SK-N-SH (cell line): Measurements from ENCODE around the gene GALNTL6. TPM values are rescaled to one million over a fixed set of nuclear protein-coding genes. Genes with fewer than 3 reads are reported as not detected.

ENCODE experiments used
- CTCF ChIA-PET: fragments of 300-600, 350-600 bp; formaldehyde crosslinking; extraction: SDS; loops from one replicate; lab custom pipeline; 2021; lab: Yijun Ruan, JAX
- POLR2A ChIA-PET: fragments of 350-600 bp; sonication (Branson Sonifier 250); formaldehyde crosslinking; extraction: SDS; loops from one replicate; lab custom pipeline; 2020; ENCODE audit warnings: antibody characterized with exemption, inconsistent platforms; lab: Yijun Ruan, JAX
- DNase-seq: peaks from one replicate; pipeline ENCODE4 v3.0.0; 2012
- H2AFZ ChIP-seq: fragments of 200-600 bp; sonication (generic); 2 replicates; pipeline ENCODE4 v1.8.1; 2016; ENCODE audit warnings: antibody characterized with exemption, mild to moderate bottlenecking, low read depth
- H3F3A ChIP-seq: fragments of 200-600 bp; sonication (generic); replicated peaks from 2 replicates; pipeline ENCODE3; 2016; ENCODE audit warnings: antibody characterized with exemption, mild to moderate bottlenecking; ENCODE audit not compliant: insufficient read depth
- H3K27ac ChIP-seq, 2 experiments: fragments of 200-500 bp in 1 of 2; fragments of 200-600 bp in 1 of 2; sonication (Bioruptor generic) in 1 of 2; sonication (generic), shearing (Covaris generic) in 1 of 2; 2 replicates each; pipeline versions ENCODE4 v1.5.1 to v1.6.1; 2014 to 2016; ENCODE audit warnings: low read depth in 2 of 2, inconsistent platforms in 1 of 2, low read length in 1 of 2, mild to moderate bottlenecking in 1 of 2, mixed read lengths in 1 of 2
- H3K27me3 ChIP-seq: fragments of 200-600 bp; sonication (generic), shearing (Covaris generic); 2 replicates; pipeline ENCODE4 v1.6.1; 2016; ENCODE audit warnings: mixed run types; ENCODE audit not compliant: insufficient read depth
- H3K36me3 ChIP-seq, 2 experiments: fragments of 200-500 bp in 1 of 2; fragments of 200-600 bp in 1 of 2; sonication (Bioruptor generic) in 1 of 2; sonication (generic) in 1 of 2; replicated peaks in 1 of 2; 2 replicates each; pipeline versions ENCODE3 to v1.5.1; 2014 to 2016; ENCODE audit warnings: low read length in 1 of 2, mild to moderate bottlenecking in 1 of 2; ENCODE audit not compliant: insufficient read depth in 2 of 2, control insufficient read depth in 1 of 2
- H3K4me1 ChIP-seq, 2 experiments: fragments of 200-500 bp in 1 of 2; fragments of 200-600 bp in 1 of 2; sonication (Bioruptor generic) in 1 of 2; sonication (generic), shearing (Covaris generic) in 1 of 2; 2 replicates each; pipeline versions ENCODE4 v1.5.1 to v1.6.1; 2014 to 2016; ENCODE audit warnings: low read depth in 1 of 2, low read length in 1 of 2, mixed run types in 1 of 2; ENCODE audit not compliant: insufficient read depth in 2 of 2, control insufficient read depth in 1 of 2
- H3K4me2 ChIP-seq: fragments of 200-600 bp; sonication (generic), shearing (Covaris generic); 2 replicates; pipeline ENCODE4 v1.6.1; 2017; ENCODE audit warnings: mixed run types
- H3K4me3 ChIP-seq, 2 experiments: fragments of 200-500 bp in 1 of 2; fragments of 200-600 bp in 1 of 2; sonication (Bioruptor generic) in 1 of 2; sonication (generic), shearing (Covaris generic) in 1 of 2; 2 replicates each; pipeline versions ENCODE4 v1.5.1 to v1.8.1; 2014 to 2016; ENCODE audit warnings: low read depth in 2 of 2, inconsistent platforms in 1 of 2, low read length in 1 of 2, mild to moderate bottlenecking in 1 of 2, mixed read lengths in 1 of 2, moderate library complexity in 1 of 2
- H3K79me2 ChIP-seq: fragments of 200-600 bp; sonication (generic); 2 replicates; pipeline ENCODE4 v1.8.1; 2017; ENCODE audit warnings: mild to moderate bottlenecking; ENCODE audit not compliant: insufficient read depth
- H3K9ac ChIP-seq: fragments of 200-600 bp; sonication (generic); 2 replicates; pipeline ENCODE4 v1.6.1; 2017; ENCODE audit warnings: mixed run types
- H3K9me2 ChIP-seq: fragments of 200-600 bp; sonication (generic); 2 replicates; pipeline ENCODE4 v1.6.1; 2017; ENCODE audit warnings: mixed run types
- H3K9me3 ChIP-seq: fragments of 200-600 bp; sonication (generic); 2 replicates; pipeline ENCODE4 v1.6.1; 2017; ENCODE audit warnings: mixed run types, mild to moderate bottlenecking, moderate library complexity
- H4K20me1 ChIP-seq: fragments of 200-600 bp; sonication (generic); 2 replicates; pipeline ENCODE4 v1.6.1; 2017; ENCODE audit warnings: mild to moderate bottlenecking, mixed run types; ENCODE audit not compliant: insufficient read depth
- CHD2 ChIP-seq: fragments of 150-350 bp; IDR thresholded peaks from 2 replicates; pipeline ENCODE4 v1.6.1; 2018; ENCODE audit warnings: low read length; ENCODE audit not compliant: partially characterized antibody
- ELF1 ChIP-seq: IDR thresholded peaks from 2 replicates; pipeline ENCODE4 v1.4.0; 2012
- EP300 ChIP-seq, 2 experiments: IDR thresholded peaks; 2 replicates each; pipeline versions ENCODE4 v1.4.0 to v1.6.1; 2012; ENCODE audit warnings: borderline replicate concordance in 1 of 2, low read depth in 1 of 2, low read length in 1 of 2
- EZH2phosphoT487 ChIP-seq: fragments of 200-600 bp; sonication (generic); IDR thresholded peaks from 2 replicates; pipeline ENCODE4 v1.6.1; 2017; ENCODE audit warnings: low read depth, mixed run types, mild to moderate bottlenecking, antibody characterized with exemption, moderate library complexity, borderline replicate concordance
- FOXM1 ChIP-seq: IDR thresholded peaks from 2 replicates; pipeline ENCODE4 v1.4.0; 2012; ENCODE audit warnings: low read depth, mild to moderate bottlenecking
- GATA2 ChIP-seq: sonication (generic); formaldehyde crosslinking; IDR thresholded peaks from 2 replicates; pipeline ENCODE4 v1.5.0; 2020; ENCODE audit warnings: mild to moderate bottlenecking, missing genetic modification reagents
- IRF3 ChIP-seq: fragments of 150-350 bp; IDR thresholded peaks from 2 replicates; pipeline ENCODE4 v1.6.1; 2016; ENCODE audit warnings: mild to moderate bottlenecking, low read depth, low read length
- MEF2A ChIP-seq: IDR thresholded peaks from 2 replicates; pipeline ENCODE4 v1.4.0; 2012; ENCODE audit warnings: low read depth, borderline replicate concordance
- NFIC ChIP-seq: IDR thresholded peaks from 2 replicates; pipeline ENCODE4 v1.4.0; 2012; ENCODE audit warnings: borderline replicate concordance
- PBX3 ChIP-seq: IDR thresholded peaks from 2 replicates; pipeline ENCODE4; 2012
- RAD21 ChIP-seq: IDR thresholded peaks from 2 replicates; pipeline ENCODE4 v1.6.1; 2012; ENCODE audit warnings: mild to moderate bottlenecking, low read length
- RCOR1 ChIP-seq: fragments of 150-350 bp; IDR thresholded peaks from 2 replicates; pipeline ENCODE4 v1.6.1; 2017; ENCODE audit warnings: antibody characterized with exemption, low read length
- REST ChIP-seq: IDR thresholded peaks from 2 replicates; pipeline ENCODE4 v1.6.1; 2012; ENCODE audit warnings: mild to moderate bottlenecking, low read depth, low read length, moderate library complexity
- RFX5 ChIP-seq: IDR thresholded peaks from 2 replicates; pipeline ENCODE4 v1.6.1; 2012; ENCODE audit warnings: mild to moderate bottlenecking, improper control_type of control experiment, low read length
- RXRA ChIP-seq: IDR thresholded peaks from 2 replicates; pipeline ENCODE4 v1.4.0; 2012; ENCODE audit warnings: low read depth, mild to moderate bottlenecking, borderline replicate concordance
- YY1 ChIP-seq: IDR thresholded peaks from 2 replicates; pipeline ENCODE4 v1.4.0; 2012; ENCODE audit warnings: low read depth, mild to moderate bottlenecking
- WGBS: methylation state at CpG from one replicate; pipeline ENCODE4 v1.1.6; 2017; ENCODE audit warnings: low lambda C conversion rate; 5-methylcytosine and 5-hydroxymethylcytosine counted together
- polyA plus RNA-seq, 3 experiments: library from polyadenylated mRNA; depleted of rRNA; stranded (reverse); fragments of >200 nt; gene quantifications; 2 replicates each; pipeline ENCODE4 v1.2.3, GENCODE V29; 2012
- TF ChIP-seq, protein P1 (sequence below): IDR thresholded peaks from 2 replicates; pipeline ENCODE4 v1.4.0; 2012; ENCODE audit warnings: low read depth, borderline replicate concordance
- TF ChIP-seq, protein P2 (sequence below): fragments of 200-600 bp; sonication (generic); IDR thresholded peaks from 2 replicates; pipeline ENCODE4 v1.6.1; 2017; ENCODE audit warnings: antibody characterized with exemption, mild to moderate bottlenecking, moderate library complexity

GALNTL6 gene
- polyA plus RNA-seq, 1 of the 3 experiments (the other 2 are of a cell fraction), result 0.07 TPM

- TF ChIP-seq, protein P1, sequence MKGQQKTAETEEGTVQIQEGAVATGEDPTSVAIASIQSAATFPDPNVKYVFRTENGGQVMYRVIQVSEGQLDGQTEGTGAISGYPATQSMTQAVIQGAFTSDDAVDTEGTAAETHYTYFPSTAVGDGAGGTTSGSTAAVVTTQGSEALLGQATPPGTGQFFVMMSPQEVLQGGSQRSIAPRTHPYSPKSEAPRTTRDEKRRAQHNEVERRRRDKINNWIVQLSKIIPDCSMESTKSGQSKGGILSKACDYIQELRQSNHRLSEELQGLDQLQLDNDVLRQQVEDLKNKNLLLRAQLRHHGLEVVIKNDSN, result no peak
- TF ChIP-seq MEF2A, result no peak
Measured at GRCh38 chr4:172938072-172938829, 1125.0 kb downstream of the GALNTL6 start (continued).

DNA sequence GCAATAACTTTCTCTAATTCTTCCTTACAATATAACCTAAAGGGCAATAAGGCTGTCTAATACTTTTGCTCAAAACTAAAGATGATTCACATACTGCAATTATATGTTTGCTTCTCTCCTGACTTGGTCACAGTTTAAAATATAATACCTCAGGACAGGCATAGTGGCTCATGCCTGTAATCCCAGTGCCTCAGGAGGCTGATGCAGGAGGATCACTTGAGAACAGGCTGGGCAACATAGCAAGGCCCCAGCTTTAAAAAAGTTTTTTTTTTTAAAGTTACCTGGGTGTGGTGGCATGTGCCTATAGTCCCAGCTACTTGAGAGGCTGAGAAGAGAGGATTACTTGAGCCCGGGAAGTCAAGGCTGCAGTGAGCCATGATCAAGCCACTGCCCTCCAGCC is 1125.7 kb downstream of the GALNTL6 start:
- ChIA-PET POLR2A (no interaction called here), CTCF (interaction anchor here (1.2 kb wide), 1 partner anchor 13 kb away, joined by 3 read pairs; no protein-coding TSS in a partner anchor)
- H3K9me2 ChIP-seq, result no peaks in the 10 kb centered on the region
- no peak overlapping the region for H3K4me3 ChIP-seq
- H3K4me1 ChIP-seq, result no peaks in the 10 kb centered on the region
- no peaks in the 10 kb centered on the region for H3K79me2 ChIP-seq
- no peaks in the 10 kb centered on the region for H3K9me3 ChIP-seq
- H3K4me2 ChIP-seq, result no peak overlapping the region
- no peak for DNase-seq
- no peaks in the 10 kb centered on the region for H3K27me3 ChIP-seq
- TF ChIP-seq RFX5, result no peak
- TF ChIP-seq YY1, result no peak
- no peak for TF ChIP-seq EZH2phosphoT487
- TF ChIP-seq REST, result no peak
- TF ChIP-seq RCOR1, result no peak
- no peak for TF ChIP-seq MEF2A
- TF ChIP-seq, protein P2, sequence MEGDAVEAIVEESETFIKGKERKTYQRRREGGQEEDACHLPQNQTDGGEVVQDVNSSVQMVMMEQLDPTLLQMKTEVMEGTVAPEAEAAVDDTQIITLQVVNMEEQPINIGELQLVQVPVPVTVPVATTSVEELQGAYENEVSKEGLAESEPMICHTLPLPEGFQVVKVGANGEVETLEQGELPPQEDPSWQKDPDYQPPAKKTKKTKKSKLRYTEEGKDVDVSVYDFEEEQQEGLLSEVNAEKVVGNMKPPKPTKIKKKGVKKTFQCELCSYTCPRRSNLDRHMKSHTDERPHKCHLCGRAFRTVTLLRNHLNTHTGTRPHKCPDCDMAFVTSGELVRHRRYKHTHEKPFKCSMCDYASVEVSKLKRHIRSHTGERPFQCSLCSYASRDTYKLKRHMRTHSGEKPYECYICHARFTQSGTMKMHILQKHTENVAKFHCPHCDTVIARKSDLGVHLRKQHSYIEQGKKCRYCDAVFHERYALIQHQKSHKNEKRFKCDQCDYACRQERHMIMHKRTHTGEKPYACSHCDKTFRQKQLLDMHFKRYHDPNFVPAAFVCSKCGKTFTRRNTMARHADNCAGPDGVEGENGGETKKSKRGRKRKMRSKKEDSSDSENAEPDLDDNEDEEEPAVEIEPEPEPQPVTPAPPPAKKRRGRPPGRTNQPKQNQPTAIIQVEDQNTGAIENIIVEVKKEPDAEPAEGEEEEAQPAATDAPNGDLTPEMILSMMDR, result no peak
- TF ChIP-seq RXRA, result no peak
- no peak for TF ChIP-seq IRF3
- no peak for TF ChIP-seq ELF1
- no peak for TF ChIP-seq PBX3
- TF ChIP-seq NFIC, result no peak
- TF ChIP-seq FOXM1, result no peak
- no peak for TF ChIP-seq CHD2
- TF ChIP-seq GATA2, result no peak
- no peak for TF ChIP-seq EP300 (IDR thresholded peaks at IDR 0.05; ENCODE audit: borderline replicate concordance in 1 of 2, low read depth in 1 of 2, low read length in 1 of 2)
- TF ChIP-seq RAD21, result no peak
- no peak overlapping the region for H3K27ac ChIP-seq
- no peaks in the 10 kb centered on the region for H4K20me1 ChIP-seq
- no peak overlapping the region for H3K9ac ChIP-seq
- no peak overlapping the region for H2AFZ ChIP-seq
- H3F3A ChIP-seq, result no peaks in the 10 kb centered on the region
- WGBS, result 83% methylated on average over 1 of the region's 1 CpG
- no peaks in the 10 kb centered on the region for H3K36me3 ChIP-seq
